ENCODE results near the gene ARMS2. TPM values are rescaled to one million over a fixed set of nuclear protein-coding genes. Genes with fewer than 3 reads are reported as not detected.
A peak's percentile ranks its signal among the peaks of the same experiment; 100 is the strongest.

ARMS2 gene
- total and polyA plus RNA-seq, 2 experiments from 2014 or later = not detected

- TF ChIP-seq EZH2phosphoT487 (IDR thresholded peaks at IDR 0.05; ENCODE audit: unreplicated experiment) (no peak), REST (IDR thresholded peaks at IDR 0.05; ENCODE audit: unreplicated experiment) (no peak), CTCF (conservative IDR thresholded peaks at IDR 0.05; ENCODE audit: low read depth in 2 of 2) (no peak), ZNF462 (CRISPR knock-in tag; IDR thresholded peaks at IDR 0.05) (no peak), ETS1 (IDR thresholded peaks at IDR 0.05) (no peak), POLR2AphosphoS5 (IDR thresholded peaks at IDR 0.05; ENCODE audit: low read depth) (no peak), EZH2 (IDR thresholded peaks at IDR 0.05; ENCODE audit: low read depth, unreplicated experiment) (no peak), ZNF114 (CRISPR knock-in tag; IDR thresholded peaks at IDR 0.05) (no peak), JUNB (IDR thresholded peaks at IDR 0.05; ENCODE audit: unreplicated experiment) (no peak), STAT1 (IDR thresholded peaks at IDR 0.05; ENCODE audit: unreplicated experiment) (no peak), CREB1 (CRISPR knock-in tag; IDR thresholded peaks at IDR 0.05; ENCODE audit: low read depth) (no peak), NANOG (IDR thresholded peaks at IDR 0.05; ENCODE audit: borderline replicate concordance) (no peak)
- H3K27ac ChIP-seq (ENCODE audit: low read depth) = peak overlapping the region; percentile 78
- H3K4me1 ChIP-seq (ENCODE audit: insufficient read depth) = peaks cover 48% of the 10 kb centered on the region
- ATAC-seq (peak; percentile 64), DNase-seq (ENCODE audit: low spot score) (peak; percentile 66)
- no peaks in the 10 kb centered on the region; the same call in 1 of the 2 replicates for H4K20me1 ChIP-seq (replicated peaks; ENCODE audit: insufficient read depth)
- H2AFZ ChIP-seq = peak overlapping the region; percentile 78
- H3K4me3 ChIP-seq = no peak overlapping the region
- H3K79me2 ChIP-seq (replicated peaks; ENCODE audit: insufficient read depth) = no peaks in the 10 kb centered on the region
- H3K4me2 ChIP-seq = peak overlapping the region; percentile 65
- H3K27ac Mint-ChIP-seq = peak overlapping the region; percentile 40
- H3K36me3 Mint-ChIP-seq (ENCODE audit: low read depth) = peaks cover 3% of the 10 kb centered on the region; the same call in 1 of the 3 replicates
- H3K4me3 Mint-ChIP-seq = peak overlapping the region; percentile 18; the same call in 1 of the 3 replicates
- H3K9me3 Mint-ChIP-seq = no peaks in the 10 kb centered on the region; the same call in 1 of the 3 replicates
- 0 out of 2 replicates have a peak, but pooled peaks cover 4% of the 10 kb centered on the region for H3F3A ChIP-seq (replicated peaks; ENCODE audit: low read depth)
- no peaks in the 10 kb centered on the region for H3K27me3 ChIP-seq (ENCODE audit: insufficient read depth)
- H3K27me3 Mint-ChIP-seq (ENCODE audit: insufficient read depth, low read depth, poor library complexity) = peaks cover 9% of the 10 kb centered on the region
- no peaks in the 10 kb centered on the region for H3K9me2 ChIP-seq (ENCODE audit: insufficient read depth)
- no peaks in the 10 kb centered on the region for H3K36me3 ChIP-seq (ENCODE audit: insufficient read depth)
- H3K4me1 Mint-ChIP-seq = peaks cover 57% of the 10 kb centered on the region
These were observed 21.3 kb downstream of the ARMS2 start for GRCh38 chr10:122475591-122476332.

Data from GM23338 (cell line).